DMS153 treated with DMSO at 0.1 percent for 48 hours (cell line): ENCODE measurements around the gene NEUROD2.

Experiments
- DNase-seq: peaks from one replicate; lab custom pipeline; 2025; ENCODE audit not compliant: unreplicated experiment; lab: John Stamatoyannopoulos, UW

Gene NEUROD2

DNA sequence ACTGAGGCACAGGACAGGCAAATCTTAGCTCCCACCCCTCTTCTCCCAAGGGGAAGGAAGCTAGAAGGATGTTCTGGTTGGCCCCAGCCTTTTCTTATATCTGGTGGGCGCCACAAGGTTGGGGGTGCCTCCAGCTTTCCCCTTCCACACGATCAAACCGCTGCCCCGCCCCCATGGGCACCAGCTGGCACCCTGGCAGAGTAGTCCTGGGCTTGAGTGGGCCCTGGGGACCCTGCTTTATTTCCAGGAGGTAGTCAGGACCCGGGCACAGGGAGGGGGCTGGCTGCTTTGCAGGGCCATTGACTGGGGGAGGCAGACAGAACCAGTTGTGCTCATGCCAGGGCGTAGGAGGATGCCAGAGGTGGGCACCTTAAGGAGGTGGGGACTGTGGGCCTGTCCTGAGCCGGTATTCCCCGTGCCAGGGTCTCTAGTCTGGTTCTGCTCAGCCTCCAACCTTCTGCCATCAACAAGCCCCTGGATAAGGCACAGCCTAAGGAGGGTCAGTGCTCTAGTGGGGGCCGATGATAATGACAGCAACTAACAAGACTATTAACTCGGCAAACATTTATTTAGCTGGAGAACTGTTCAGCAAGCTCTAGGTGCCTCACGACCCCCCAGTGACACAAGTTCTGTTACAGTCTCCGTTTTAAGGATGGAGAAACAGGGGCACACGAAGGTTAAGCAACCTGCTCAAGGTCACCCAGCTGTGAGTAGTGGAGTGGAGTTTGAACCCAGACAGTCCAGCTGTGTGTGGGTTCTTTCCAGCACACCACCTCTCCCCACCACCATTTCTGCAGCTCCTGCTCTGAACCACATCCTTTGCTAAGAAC, 11.5 kb upstream of the NEUROD2 start:
- no peak for DNase-seq

DNA sequence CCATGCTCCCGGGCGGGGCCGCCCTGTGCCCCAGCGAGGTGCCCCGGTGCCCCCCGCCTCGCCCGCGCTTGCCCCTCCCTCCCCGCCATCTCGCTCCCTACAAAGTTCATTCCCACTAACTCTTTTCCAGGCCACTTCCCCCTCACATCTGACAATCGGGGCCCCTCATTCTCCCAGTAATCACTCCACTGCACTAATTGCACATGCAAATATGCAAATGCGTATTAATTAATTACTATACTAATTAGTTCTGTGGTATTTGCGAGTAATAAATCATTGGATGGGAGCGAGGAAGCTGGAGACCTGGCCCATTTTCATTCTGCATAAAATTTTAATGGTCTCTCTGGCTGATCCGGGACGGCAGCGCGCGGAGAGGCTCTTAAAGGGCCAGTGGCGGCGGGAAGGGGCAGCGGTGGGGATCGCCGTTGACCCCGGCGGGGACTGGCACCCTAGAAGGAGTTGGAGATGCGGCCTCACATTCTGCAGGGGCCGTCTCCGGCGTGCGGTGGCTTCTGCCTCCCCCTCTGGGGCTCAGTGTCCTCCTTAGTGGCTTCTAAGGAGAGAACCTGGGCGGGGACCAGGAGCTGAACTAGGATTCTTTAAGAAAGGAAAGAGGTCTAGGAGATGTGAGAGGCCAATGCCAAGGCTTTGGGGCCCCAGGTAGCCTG, 10.7 kb upstream of the NEUROD2 start:
- peak; percentile 28 for DNase-seq

DNA sequence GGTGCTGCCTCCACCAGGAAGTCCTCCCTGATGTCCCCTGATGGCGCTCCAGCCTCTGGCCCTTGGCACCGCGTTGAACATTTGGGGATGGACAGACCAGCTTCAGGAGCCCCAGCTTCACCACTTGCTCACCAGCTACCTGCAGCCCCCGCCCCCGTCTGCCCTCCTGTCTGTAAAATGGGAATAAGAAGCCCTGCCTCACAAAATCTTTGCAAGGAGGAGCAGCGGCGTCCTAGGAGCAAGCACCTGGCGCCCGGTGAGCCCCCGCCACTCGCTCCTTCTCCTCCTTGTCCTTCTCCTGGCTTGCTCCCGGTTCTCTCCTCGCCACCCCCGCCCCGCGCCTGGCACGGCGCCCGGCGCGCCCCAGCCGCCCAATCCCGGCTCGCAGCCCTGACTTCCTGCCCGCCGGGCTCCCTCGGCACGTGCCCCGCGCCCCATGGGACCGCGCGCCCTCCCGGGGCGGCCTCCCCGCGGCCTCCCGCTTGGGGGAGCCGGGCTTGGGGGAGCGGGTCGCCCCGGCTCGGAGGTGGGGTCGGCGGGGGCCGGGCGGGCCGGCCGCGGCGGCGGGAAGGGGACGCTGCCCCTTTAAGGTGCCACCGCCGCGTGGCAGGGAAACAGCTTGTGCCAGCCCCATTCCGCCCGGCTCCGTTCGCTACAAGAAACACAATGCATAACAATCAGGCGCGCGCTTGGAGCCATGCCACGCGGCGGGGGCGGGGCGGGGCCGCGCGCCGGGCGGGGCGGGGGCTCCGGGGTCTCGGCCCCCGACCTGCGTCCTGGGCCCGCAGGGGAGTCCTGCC, 9.9 kb upstream of the NEUROD2 start:
- DNase-seq: peak; percentile 82

DNA sequence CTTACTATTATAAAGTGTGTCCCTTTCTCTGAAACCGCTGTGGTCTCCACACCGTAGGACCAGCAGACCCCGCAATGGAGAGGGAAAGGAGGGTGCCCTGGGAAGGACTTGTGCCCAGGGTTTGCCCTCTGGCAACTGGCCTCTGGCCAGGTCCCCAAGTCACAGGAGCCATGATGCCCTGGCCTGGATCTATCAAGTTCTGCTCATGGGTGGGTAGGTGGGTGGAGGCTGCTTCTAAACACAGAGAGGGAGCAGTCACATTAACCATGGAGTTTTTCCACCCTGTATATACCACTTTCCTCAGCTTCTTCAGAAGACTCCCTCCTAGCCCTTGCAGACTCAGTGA, 9.4 kb upstream of the NEUROD2 start:
- DNase-seq: no peak

DNA sequence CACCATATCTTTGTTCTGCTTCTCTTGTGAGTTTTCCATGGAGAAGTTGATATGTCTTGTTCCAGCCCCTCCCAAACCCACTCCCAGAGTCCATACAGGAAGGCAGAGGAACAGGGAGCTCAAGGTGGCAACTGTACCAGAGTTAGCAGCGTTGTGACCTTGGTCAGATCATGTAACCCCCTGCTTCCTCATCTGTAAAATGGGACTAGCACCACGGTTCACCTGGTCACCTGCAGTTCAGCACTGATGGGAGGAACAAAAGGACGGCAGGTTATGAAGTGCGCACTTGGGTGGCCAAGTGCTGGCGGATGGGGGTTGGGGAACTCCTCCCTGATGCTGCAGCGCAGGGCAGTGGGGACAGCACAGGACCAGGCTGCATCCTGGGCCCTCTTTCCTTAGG, 7.7 kb upstream of the NEUROD2 start:
- no peak for DNase-seq

DNA sequence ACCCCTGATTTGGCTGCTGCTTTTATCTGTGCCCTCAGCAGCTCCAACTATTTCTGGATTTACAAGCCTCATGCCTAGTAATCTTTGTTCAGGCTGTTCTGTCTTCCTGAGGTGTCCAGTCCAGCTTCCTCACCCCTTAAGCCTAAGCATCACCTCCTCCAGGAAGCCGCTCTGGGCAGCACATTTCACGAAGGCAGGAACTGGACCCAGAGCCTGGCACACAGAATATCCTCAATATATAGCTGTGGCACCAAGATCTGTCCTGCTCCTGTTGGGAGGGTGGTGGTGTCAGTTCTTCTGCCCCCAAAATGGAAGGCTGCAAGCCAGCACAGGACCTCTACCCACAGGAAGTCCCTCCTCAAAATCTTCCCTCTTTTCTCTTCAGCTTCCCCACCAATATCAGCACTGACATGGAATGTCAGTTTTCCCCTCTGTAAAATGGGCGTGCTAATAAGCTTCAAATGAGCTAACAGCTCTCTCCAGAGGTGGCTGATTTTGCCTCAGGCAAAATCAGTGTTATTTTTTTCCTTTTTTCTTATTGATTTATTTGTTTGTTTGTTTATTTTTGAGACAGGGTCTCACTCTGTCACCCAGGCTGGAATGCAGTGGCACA, 6.9 kb upstream of the NEUROD2 start:
- no peak for DNase-seq

DNA sequence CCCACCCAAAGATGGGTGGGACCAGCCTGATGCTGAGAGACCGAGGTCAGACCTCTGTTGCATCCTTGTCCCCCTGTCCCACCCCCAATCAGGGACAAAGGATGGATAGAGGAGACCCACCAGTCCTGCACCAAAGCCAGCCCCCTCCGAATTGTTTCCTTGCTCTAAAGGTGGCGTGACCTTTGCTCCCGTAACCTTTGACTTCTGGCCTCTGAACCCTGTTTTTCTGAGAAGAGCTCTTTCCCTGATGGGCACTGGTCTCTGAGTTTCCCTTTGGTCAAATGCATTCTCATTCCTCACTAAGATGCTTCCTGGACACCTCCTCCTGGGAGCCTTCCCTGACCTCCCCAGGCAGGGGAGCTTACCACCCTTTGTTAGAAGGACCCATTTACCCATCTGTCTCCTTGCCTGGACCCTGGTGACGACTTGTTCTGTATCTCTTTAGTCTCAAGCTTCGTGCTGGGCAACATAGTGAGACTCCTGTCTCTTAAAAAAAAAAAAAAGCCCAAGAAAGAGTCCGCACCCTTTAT, 5.3 kb upstream of the NEUROD2 start:
- no peak for DNase-seq

DNA sequence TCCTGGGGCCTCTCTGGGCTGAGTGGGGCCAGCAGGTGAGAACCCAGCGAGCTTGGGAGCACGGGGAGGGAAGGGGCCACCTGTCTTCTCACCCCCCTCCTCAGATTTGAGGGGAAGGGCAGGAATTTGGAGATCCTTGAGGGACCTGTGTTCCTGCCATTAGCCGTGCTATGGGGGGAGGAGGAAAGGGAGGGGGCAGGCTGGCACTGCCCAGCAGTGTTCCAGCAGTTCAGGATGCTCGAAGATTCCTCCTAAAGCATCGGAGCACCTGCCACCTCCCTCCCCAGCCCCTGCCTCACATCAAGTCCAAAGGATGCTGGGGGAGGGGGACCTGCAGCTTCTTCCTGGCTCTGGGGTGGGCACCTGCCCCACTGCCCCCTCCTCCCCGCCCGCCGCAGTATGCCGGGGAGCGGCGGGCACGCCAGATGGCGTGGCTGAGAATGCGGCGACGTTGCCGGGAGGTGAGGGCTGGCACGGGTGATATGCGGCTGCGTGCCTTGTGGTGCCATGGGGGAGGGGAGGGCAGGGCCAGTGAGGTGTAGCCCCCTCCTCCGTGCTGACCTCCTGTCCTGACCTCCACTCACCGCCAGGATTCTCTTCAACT, 4.7 kb upstream of the NEUROD2 start:
- DNase-seq: no peak

DNA sequence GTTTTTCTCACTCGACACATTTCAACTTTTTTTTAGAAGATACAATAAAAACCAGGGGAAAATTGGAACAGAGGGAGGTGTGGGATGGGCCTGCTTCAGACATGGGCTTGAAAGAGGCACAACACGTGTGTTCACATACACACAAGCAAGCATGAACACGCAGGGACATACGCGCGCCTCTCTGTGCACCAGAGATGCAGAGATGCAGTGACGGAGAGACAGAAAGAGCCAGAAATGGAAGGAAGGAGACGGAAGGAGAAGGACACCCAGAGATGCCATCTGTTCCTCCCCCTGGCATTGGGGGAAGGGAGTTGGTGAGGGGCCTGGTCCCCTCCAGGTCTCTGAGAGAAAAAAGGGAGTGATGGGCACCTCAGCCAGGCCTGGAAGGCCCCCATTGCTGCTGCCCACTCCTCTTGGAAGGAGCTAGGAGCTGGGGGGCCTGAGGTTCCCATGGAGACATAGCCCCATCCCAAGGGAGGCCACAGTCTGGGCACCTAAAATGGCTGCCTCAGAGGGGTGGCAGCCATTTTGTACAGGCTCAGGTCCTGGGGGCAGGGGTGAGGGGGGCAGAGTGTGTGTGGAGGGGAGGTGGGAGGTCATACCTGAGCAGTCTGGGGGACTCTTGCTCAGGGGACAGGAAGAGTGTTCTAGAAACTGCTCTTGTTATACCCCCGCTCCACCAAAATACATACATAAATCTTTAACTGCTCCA, 3.8 kb upstream of the NEUROD2 start:
- no peak for DNase-seq

DNA sequence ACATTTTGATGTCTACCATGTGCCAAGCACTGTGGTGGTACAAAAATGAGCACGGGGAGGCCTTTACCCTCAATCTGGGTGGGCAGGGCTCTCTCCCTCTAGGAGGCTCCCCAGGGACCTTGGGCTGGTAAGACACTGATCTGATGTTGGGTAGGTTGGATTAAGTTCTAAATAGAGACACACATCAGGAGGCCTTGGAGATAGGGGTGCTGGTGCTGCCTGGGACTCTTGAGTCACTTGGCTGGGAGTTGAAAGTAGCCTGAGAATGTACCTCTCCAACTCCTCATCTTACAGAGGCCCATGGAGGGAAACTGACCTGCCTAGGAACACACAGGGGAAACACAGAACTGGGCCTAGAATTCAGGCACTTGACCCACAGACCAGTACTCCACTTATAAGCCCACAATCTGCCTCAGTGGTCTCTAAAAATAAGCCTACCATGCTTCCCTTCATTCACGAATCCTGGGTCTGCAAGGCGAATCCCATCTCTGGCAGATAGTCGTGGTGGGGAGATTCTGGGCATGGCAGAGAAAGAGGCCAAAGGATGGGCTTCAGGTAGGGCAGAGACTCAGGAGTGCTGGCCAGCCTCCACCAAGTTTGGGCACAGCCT, 1.8 kb upstream of the NEUROD2 start:
- DNase-seq: no peak

DNA sequence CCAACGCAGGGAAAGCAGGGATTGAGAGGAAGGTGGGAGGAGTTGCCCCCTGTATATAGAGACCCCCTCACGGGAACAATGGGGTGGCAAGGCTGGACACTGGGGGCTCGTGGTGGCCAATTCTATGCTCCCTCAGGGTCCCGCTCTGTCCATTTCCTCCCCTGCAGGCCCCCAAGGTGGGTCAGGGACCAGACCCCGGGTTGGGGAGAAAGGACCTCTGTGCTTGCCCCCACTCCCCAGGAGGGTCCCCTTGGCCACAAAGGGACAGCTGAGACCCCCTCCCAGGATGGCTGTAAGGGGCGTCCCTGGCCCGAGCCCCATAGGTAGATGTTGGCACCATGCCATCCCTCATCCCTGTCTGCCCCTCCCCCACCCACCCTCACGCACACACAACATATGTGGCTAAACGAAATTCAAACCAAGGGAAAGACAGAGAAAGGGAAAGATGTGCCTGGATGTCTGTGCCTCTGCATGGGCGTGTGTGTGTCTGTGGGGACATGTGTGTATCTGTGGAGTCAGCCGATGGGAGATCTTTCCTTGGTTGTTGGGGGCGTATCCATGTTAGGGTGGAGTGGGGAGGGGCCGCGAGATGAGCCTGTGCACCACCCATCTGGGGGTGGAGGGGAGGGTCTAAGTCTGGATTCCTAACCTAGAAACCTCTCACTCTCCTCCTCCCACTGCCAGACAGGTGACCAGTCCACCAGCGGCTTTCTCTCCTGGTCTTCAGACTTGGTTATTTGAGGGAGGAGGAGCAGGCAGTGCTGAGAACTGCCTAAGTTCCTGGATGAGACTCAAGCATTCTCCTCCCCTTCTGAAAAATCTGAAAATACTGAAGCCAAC, 642 bp upstream of the NEUROD2 start:
- no peak for DNase-seq

DNA sequence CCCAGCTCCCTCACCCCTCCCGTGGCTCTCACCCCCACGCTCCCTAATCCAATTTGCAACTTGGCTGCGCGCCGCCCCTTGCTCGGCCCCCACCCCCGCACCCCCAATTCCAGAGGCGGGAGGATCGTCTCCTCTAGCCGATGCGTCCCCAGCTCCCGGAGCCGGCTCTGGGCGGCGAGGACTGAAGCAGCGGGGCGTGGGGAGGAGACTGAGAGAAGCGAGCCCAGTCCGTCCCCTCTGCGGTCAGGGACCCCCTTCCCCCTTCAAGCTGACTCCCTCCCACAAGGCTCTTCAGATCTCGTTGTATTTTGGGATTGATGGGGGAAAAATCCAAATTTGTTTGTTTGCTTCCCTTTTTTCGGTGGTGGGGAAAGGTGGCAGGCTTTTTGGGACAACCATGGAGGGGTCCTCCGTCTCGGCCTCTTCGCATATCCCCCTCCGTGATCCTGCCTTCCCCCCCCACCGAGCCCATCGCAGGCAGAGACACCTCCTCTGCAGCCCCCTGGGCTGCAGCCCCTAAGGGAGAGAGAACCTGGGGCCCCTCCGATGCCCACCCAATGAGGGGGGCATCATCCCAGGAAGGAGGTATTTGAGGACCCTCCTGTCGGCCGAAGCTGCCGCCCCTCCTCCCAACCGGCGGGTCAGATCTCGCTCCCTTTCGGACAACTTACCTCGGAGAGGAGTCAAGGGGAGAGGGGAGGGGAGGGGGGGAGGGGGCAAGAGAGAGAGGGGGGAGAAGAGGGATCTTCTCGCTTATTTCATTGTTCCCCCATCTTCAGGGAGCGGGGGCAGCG, 466 bp downstream of the NEUROD2 start:
- DNase-seq: no peak

DNA sequence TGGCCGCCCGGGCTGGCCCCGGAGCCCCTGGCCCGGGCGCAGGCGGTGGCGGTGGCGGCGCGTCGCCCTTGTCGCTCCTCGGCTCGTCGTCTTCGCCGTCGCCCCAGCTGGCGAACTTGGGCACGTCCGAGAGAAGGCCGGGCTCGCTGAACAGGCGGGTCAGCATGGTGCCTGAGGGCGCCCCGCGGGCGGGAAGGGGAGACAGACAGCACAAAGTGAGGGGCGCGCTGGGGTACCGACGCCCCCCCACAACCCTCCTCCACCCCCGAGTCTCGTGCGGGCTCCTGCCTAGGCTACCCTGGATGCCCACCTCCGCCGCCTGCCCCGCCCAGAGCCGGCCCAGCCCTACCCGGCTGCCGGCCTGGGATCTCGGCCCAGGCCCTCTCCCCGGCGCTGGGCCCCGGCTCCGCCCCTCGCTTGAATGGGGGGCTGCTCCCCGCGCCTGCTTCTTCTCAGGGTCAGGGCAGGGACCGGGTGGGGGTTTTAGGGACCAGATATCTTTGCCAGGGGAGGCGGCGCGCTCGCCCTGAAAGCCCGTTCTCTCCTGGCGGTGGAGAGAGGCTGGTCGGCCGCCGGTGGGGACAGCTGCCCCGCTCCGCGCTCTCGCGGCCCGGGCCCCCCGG, 1.2 kb downstream of the NEUROD2 start:
- DNase-seq: no peak

DNA sequence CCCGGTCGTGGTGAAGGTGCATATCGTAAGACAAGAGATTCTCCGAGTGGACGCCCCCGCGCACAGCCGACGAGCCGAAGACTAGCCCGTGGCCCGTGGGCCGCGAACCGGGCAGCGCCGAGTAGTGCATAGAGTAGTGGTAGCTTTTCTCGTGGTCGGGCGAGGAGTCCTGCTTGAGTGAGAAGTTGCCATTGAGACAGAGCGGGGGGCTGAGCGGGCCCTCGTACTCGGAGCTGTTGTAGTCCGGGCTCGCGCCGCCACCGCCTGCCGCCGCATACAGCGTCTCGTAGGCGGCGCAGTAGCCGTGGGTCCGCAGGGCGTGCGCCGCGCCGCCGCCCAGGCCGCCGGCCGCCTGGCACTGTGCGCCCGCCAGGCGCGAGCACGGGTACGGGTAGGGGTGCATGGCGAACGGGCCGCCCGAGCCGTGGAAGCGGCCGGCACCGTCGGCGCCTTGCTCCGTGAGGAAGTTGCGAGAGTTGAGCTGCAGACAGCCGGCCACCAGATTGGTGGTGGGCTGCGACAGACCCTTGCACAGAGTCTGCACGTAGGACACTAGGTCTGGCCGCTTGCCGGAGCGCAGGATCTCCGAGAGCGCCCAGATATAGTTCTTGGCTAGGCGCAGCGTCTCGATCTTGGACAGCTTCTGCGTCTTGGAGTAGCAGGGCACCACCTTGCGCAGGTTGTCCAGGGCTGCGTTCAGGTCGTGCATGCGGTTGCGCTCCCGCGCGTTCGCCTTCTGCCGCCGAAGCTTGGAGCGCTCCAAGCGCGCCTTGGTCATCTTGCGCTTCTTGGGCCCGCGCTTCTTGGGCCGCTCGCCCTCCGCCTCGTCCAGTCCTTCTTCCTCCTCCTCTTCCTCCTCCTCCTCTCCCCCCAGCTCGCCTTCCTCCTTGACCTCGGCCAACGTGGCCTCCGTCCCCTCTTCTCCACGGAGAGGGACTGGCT, 2.0 kb downstream of the NEUROD2 start:
- no peak for DNase-seq

DNA sequence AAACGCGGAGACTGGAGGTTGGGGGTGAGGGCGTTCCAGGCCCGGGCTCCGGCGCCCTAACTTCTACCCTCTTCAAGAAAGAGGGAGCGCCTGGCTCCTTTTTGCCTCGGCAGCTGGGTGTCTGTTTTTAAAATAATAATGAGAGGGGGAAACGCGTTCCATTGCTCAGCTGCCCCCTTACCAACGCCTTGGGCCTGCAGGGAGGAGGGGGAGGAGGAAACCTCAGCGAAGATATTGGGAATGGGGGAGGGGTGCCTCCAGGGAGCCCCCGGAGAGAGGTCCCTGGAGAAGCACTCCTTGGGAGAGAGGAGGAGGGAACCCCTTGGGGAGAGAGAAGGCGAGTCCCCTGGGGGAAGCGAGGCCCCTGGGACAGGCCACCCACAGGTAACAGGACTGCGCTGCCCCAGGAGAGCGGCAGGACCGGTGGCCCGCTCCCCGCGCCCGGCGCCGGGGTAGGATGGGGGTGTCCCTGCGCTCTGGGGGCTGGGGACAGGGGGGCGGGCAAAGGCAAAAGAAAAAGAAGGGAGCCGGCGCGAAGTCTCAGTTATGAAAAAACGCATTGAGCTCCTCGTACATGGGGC, 2.7 kb downstream of the NEUROD2 start:
- no peak for DNase-seq

DNA sequence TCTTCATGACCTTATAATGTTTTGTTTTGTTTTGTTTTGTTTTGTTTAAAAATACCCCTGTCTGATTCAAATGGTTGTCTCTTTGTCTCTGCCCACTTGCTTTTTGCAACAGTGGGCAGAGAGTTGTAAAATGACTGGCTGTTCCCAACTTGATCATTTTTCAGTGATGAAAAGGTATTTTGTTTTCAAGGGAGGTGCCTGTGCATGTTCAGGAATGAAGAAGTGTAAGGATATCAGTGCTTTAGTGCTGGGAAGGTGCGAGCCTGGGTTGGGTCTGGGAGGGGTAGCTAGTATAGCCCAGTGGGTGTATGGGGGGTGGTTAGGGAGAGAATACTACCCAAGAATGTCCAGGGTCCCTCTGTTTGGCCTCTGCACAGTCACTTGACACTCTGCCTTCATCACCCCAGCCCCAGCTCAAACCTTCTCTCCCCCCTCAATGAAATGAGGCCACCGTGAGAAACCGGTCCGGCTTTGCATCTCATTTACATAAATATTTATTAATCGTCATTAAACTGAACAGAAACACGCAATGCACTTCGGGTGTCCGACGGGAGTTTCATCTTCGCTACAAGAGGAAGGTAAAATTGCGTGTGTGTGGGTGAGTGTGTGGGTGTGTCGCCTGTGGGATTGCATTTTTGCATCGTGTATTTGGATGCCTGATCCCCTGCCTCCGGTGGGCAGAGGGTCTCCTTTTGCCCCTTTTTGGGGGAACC, 4.3 kb downstream of the NEUROD2 start:
- DNase-seq: no peak
